Activated CD8-positive, alpha-beta memory T cell treated with anti-CD3 and anti-CD28 coated beads for 48 hours (primary cell): ENCODE results near the gene SMARCD1.
"Not testable (repeated sequence)": the region's sequence is repeated elsewhere in the genome, so short reads cannot be mapped to it uniquely, and the experiment has no call there.

Source experiments
- DNase-seq, 3 experiments: peaks; one replicate each; pipeline ENCODE4 v3.0.0-alpha.2; 2020; ENCODE audit warnings: low read depth in 2 of 3, low spot score in 2 of 3

Gene SMARCD1

GRCh38 chr12:50075808-50076170 lies 9.4 kb upstream of the SMARCD1 start:
- DNase-seq, result no peak

DNA sequence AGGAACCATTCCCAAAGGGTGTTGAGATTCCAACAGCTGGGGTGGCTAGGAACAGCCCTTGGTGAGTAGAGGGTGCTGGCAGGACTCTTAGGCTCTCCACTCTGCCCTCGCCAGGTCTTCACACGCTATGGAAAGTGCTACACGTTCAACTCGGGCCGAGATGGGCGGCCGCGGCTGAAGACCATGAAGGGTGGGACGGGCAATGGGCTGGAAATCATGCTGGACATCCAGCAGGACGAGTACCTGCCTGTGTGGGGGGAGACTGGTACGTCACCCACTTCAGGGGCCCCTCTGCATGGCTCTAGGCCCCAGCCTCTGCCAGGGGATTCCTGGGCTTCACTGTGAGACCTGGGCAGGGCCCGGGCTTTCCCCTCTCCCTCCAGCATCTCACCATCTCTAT lies 8.0 kb upstream of the SMARCD1 start:
- DNase-seq, result no peak

GRCh38 chr12:50078281-50078680 lies 6.9 kb upstream of the SMARCD1 start:
- DNase-seq, result no peak

GRCh38 chr12:50079771-50080170 lies 5.4 kb upstream of the SMARCD1 start:
- no peak for DNase-seq

GRCh38 chr12:50081096-50081808 lies 3.9 kb upstream of the SMARCD1 start:
- no peak for DNase-seq

- DNase-seq, result no peak
These were observed 2.5 kb upstream of the SMARCD1 start for GRCh38 chr12:50082644-50083043.

DNA sequence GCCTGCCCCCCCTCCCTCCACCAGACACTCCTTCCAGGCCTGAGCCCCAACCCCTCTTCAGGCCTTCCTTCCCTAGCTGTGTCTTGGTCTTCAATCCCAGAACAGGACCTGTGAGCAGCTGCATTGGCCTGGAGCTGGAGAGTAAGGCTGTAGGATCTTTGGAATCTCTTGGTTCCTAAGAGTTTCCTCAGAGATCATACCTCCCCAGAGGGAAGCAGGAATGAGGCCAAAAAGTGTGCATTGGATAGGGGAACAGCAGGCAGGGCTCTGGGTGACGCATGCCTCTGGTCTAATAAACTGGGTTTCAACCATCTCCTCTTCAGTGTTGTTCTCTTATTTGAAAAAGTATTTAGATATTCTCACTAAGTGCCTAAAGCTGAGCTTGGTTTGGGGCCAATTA lies 1.8 kb upstream of the SMARCD1 start:
- DNase-seq, result no peak

DNA sequence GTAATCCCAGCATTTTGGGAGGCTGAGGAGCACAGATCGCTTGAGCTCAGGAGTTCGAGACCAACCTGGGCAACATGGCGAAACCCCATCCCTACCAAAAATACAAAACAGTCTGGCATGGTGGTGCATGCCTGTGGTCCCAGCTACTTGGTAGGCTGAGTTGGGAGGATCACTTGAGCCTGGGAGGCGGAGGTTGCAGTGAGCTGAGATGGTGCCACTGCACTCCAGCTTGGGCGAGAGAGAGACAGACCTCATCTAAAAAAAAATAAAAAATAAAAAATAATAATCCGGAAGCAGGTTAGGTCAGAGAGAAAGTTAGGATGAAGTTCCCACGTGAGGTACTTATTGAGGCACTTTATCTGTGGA lies 750 bp upstream of the SMARCD1 start:
- DNase-seq, result not testable (repeated sequence)

- no peak for DNase-seq
These were observed 502 bp downstream of the SMARCD1 start for GRCh38 chr12:50085615-50086072.

DNA sequence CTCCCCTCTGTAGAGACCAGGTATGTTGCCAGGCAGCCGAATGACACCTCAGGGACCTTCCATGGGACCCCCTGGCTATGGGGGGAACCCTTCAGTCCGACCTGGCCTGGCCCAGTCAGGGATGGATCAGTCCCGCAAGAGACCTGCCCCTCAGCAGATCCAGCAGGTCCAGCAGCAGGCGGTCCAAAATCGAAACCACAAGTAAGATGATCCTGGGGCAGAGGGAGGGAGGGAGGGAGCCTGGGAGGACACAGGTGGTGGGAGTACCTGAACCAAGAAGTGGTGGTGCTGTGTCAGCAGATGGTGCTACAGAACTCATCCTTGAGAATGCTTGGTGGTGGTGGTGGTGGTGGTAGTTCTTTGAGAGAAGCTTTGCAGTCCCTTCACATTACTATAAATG lies 1.0 kb downstream of the SMARCD1 start:
- no peak for DNase-seq

- no peak for DNase-seq
These were observed 2.0 kb downstream of the SMARCD1 start for GRCh38 chr12:50087151-50087550.

DNA sequence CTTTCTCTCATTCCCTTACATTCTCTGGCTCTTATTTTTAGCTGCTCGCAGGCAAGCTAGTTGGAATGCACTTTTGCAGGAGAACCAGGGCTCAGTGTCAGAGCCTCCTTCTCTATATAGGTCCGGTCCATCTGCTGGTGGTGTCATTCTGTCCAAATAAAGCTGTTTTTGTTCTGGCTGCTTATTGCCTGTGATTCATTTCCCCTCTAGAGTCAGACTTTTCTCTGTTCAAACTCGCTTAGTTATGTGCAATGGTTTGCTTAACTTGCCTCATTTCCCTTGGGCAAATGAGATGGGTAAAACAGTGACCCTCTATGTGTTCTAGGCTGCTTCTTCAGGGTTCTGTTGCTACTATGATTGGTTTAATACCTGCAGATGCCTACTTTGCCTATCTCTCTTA lies 2.9 kb downstream of the SMARCD1 start:
- no peak for DNase-seq

GRCh38 chr12:50088577-50089335 lies 3.6 kb downstream of the SMARCD1 start:
- no peak for DNase-seq

DNA sequence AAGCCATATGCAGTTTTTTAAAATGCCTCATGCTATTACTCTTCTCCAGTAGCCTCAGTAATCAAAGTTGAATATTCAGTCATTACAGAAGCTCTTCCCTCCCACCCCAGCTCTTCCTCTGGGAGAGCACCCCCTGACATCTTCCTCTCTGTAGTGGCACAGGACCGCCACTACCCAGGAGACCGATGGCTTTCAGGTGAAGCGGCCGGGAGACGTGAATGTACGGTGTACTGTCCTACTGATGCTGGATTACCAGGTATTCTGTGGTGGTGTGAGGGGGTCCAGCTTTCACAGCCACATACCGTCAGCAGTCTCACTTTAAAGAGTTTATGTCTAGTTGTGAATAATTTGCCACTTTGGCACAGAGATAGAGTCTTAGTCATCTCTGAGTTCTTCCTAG lies 4.6 kb downstream of the SMARCD1 start:
- no peak for DNase-seq

GRCh38 chr12:50090391-50090790 lies 5.2 kb downstream of the SMARCD1 start:
- no peak for DNase-seq

DNA sequence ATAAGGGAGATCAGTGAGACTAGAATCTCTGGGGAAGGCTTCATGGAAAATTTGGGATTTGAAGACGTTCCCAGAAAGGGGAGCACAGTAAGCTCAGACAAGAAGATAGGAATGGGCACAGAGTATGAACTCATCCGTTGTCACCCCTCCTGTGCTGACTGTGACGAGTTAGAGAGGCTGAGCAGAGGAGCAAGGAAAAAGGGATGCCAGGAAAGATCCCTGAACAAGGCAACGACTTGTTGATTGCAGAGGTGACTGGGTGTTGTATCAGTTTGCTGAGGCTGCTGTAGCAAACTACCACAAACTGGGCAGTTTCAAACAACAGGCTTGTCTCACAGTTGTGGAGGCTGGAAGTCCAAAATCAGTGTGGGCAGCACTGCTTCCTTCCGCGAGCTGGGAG lies 12.8 kb downstream of the SMARCD1 start:
- no peak for DNase-seq

- DNase-seq, result no peak
These were observed 14.3 kb downstream of the SMARCD1 start for GRCh38 chr12:50099302-50100008.

- DNase-seq, result no peak
These were observed 15.4 kb downstream of the SMARCD1 start for GRCh38 chr12:50100561-50100960.

DNA sequence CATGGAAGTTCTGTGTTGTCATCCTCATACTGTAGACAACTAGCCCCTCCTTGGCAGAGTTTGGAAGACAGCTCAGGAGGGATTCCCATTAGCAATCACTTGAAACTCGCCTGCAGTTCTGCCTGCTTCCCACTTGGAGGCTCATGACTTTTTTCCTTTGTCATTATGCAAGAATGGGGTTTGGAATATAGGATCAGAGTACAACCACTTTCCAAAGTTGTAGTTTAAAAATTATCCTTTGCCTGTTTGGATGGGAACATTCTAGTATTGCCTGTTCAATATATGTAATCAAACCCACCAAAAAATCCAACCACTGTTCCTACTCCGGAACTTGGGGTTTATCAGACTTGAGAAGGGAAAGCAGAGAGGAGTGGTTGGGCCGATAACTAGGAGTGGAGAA lies 16.5 kb downstream of the SMARCD1 start:
- no peak for DNase-seq

DNA sequence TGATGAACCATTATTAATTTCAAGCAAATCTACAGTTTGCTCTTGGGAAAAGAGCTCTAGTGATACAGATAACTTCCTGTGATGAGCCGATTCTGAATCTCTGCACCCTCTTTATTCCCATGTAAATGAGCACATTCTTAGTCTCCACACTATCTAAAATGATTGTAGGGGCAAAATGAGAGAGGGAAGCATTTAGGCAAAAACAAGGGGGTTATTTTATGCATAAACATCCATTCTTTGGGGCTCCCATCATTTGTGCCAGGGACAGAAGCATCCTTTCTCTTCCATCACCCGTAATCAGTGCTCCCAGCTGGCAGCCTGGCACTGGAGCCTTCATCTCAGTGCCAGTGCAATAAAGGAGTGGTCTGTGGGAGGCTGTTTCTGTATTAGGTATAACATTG lies 17.0 kb downstream of the SMARCD1 start:
- no peak for DNase-seq

- DNase-seq, result no peak
These were observed 17.6 kb downstream of the SMARCD1 start for GRCh38 chr12:50102646-50103309.

DNA sequence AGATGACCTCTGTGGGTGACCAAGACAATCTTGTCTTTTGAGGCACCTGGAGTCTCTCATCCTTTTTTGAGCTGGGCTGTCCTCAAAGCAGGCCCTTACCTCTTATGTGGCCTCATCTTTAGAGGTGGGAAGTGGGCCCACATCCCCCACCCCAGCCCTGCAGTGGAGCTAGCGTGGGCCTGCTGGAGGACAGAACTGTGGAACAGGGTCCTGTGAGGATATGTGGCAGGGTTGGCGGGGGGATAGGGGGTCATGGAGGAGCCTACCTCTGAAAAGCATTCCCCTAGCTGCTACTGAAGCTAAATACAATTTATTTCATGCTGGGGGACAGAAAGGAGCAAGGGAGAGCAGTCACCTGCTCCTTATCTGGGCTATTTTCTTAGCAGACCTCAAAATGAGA lies 18.2 kb downstream of the SMARCD1 start:
- DNase-seq, result no peak
